Activated naive CD4-positive, alpha-beta T cell treated with anti-CD3 and anti-CD28 coated beads, Interleukin-2, amount 10 ng/mL, durations not matched to agents 7 days and 5 days (primary cell): ENCODE results near the gene SLC16A2.

Experiments
- CTCF ChIA-PET: fragments of 350-600 bp; sonication (Branson Sonifier 250); formaldehyde crosslinking; loops from one replicate; lab custom pipeline; 2021; ENCODE audit warnings: antibody characterized with exemption; lab: Charles Lee
- DNase-seq: peaks from one replicate; pipeline ENCODE4 v3.0.0-alpha.2; 2020
- H3K27ac Mint-ChIP-seq: one replicate; pipeline ENCODE4 v1.8.0; 2021; ENCODE audit warnings: mild to moderate bottlenecking, moderate library complexity, mixed read lengths
- H3K27me3 Mint-ChIP-seq: one replicate; pipeline ENCODE4 v1.8.0; 2021; ENCODE audit warnings: mild to moderate bottlenecking, mixed read lengths
- H3K36me3 Mint-ChIP-seq: one replicate; pipeline ENCODE4 v1.8.0; 2021; ENCODE audit warnings: mixed read lengths
- H3K4me1 Mint-ChIP-seq: one replicate; pipeline ENCODE4 v1.8.0; 2021; ENCODE audit warnings: mixed read lengths
- H3K4me3 Mint-ChIP-seq: one replicate; pipeline ENCODE4 v1.8.0; 2021; ENCODE audit warnings: mild to moderate bottlenecking, moderate library complexity, mixed read lengths
- H3K9me3 Mint-ChIP-seq: one replicate; pipeline ENCODE4 v1.8.0; 2021; ENCODE audit warnings: mixed read lengths

Gene SLC16A2

GRCh38 chrX:74423289-74423998, 2.2 kb downstream of the SLC16A2 start:
- Mint-ChIP-seq H3K4me3 (no peak overlapping the region), H3K27ac (no peak overlapping the region), H3K36me3 (no peaks in the 10 kb centered on the region), H3K4me1 (peaks cover 9% of the 10 kb centered on the region), H3K27me3 (peaks cover 63% of the 10 kb centered on the region), H3K9me3 (no peaks in the 10 kb centered on the region)
- CTCF ChIA-PET: no interaction called here
- DNase-seq: no peak

GRCh38 chrX:74426071-74426470, 4.8 kb downstream of the SLC16A2 start:
- Mint-ChIP-seq H3K36me3 (no peaks in the 10 kb centered on the region), H3K27ac (no peak overlapping the region), H3K4me3 (no peak overlapping the region), H3K27me3 (peaks cover 40% of the 10 kb centered on the region), H3K9me3 (no peaks in the 10 kb centered on the region), H3K4me1 (peaks cover under 1% of the 10 kb centered on the region)
- DNase-seq: no peak
- CTCF ChIA-PET: no interaction called here

DNA sequence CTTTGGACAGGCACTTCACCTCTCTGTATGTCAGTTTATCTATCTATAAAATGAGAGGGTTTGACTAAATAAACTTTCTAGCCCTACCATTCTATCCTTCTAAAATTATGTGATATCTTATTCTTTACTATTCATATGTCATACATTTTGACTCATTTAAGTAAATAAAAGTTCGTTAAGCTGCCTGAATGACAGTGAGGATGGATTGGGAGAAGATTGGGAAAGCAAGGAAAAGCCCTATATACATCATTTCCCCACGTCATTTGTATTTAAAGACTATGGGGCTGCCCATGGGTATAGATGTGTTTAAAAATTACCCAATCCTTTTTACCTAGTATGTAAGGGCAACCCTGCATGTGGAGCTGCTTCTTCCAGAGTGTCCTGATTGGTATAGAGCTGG, 5.3 kb downstream of the SLC16A2 start:
- H3K27me3 Mint-ChIP-seq: peaks cover 35% of the 10 kb centered on the region
- H3K4me3 Mint-ChIP-seq: no peak overlapping the region
- H3K4me1 Mint-ChIP-seq: no peaks in the 10 kb centered on the region
- no peak overlapping the region for H3K27ac Mint-ChIP-seq
- no peaks in the 10 kb centered on the region for H3K36me3 Mint-ChIP-seq
- H3K9me3 Mint-ChIP-seq: no peaks in the 10 kb centered on the region
- no peak for DNase-seq
- CTCF ChIA-PET: no interaction called here

GRCh38 chrX:74431797-74432196, 10.5 kb downstream of the SLC16A2 start:
- Mint-ChIP-seq H3K36me3 (no peaks in the 10 kb centered on the region), H3K27me3 (no peaks in the 10 kb centered on the region), H3K9me3 (no peaks in the 10 kb centered on the region), H3K27ac (no peak overlapping the region), H3K4me1 (no peaks in the 10 kb centered on the region), H3K4me3 (no peak overlapping the region)
- CTCF ChIA-PET: no interaction called here
- no peak for DNase-seq

DNA sequence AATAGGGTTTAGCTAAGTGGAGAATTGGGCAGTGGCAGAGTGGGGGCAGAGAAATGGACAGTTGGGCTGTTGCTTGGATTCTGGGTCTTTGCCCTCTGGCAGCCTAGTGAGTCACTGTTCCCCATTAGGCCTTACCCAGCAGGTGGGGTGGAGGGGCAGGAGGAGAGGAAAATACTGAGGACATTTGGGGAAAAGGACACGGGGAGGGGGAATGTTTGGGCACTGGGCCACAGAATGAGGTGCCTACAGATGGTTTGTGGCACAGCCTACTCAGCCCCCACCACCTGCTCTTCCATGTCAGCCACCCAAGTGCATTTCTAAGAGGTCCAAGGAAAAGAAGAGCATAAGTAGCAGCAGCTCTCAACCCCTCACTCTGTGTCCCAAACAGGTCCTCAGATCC, 13.0 kb downstream of the SLC16A2 start:
- DNase-seq: no peak
- Mint-ChIP-seq H3K9me3 (no peaks in the 10 kb centered on the region), H3K27me3 (no peaks in the 10 kb centered on the region), H3K4me3 (no peak overlapping the region), H3K36me3 (no peaks in the 10 kb centered on the region), H3K4me1 (no peaks in the 10 kb centered on the region), H3K27ac (no peak overlapping the region)
- CTCF ChIA-PET: no interaction called here

DNA sequence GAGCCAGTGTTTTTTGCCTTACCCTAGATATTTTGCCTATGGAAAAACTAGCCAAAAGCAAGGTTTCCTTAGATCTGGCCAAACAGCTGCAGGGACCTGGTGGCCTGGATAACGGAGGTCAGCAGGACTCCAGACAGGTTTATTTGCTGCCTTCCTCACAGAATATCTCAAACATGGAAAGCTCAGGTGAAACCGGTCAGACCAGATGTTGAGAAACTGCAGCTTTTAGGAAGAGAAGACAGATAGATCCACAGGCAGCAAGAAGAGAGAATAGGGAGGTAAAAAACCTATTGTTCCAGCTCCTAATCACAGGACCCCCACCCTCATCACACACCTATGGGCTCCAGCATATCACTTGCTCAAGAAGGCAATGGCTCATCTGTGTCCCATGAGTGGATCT, 16.2 kb downstream of the SLC16A2 start:
- no peaks in the 10 kb centered on the region for H3K36me3 Mint-ChIP-seq
- no peaks in the 10 kb centered on the region for H3K27me3 Mint-ChIP-seq
- H3K4me1 Mint-ChIP-seq: no peaks in the 10 kb centered on the region
- H3K27ac Mint-ChIP-seq: no peak overlapping the region
- no peaks in the 10 kb centered on the region for H3K9me3 Mint-ChIP-seq
- no peak overlapping the region for H3K4me3 Mint-ChIP-seq
- CTCF ChIA-PET: no interaction called here
- no peak for DNase-seq

GRCh38 chrX:74438764-74439163, 17.5 kb downstream of the SLC16A2 start:
- H3K4me1 Mint-ChIP-seq: no peaks in the 10 kb centered on the region
- H3K27me3 Mint-ChIP-seq: no peaks in the 10 kb centered on the region

DNA sequence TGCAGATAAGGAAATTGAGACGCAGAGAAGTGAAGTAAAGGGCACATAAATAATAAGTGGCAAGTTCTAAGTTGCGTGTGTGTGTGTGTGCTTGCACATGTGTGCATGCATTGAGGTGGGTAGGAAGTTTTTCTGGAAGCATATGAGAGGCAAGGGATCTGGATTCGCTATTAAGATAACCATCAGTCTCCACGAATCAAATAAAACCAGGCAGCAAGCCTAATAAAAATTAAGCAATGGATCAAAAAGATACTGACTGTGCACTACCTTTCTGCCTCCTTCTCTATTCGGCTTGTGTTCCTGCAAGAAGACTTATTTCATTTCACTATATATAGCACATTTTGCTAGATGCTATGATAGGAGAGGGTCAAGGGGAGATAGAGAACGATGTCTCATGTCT, 23.8 kb downstream of the SLC16A2 start:
- H3K36me3 Mint-ChIP-seq: no peaks in the 10 kb centered on the region
- H3K9me3 Mint-ChIP-seq: no peaks in the 10 kb centered on the region
- CTCF ChIA-PET: no interaction called here
- H3K4me3 Mint-ChIP-seq: no peak overlapping the region
- no peaks in the 10 kb centered on the region for H3K4me1 Mint-ChIP-seq
- H3K27ac Mint-ChIP-seq: no peak overlapping the region
- DNase-seq: no peak
- H3K27me3 Mint-ChIP-seq: no peaks in the 10 kb centered on the region

More at GRCh38 chrX:74438764-74439163, 17.5 kb downstream of the SLC16A2 start:
- Mint-ChIP-seq H3K9me3 (no peaks in the 10 kb centered on the region), H3K4me3 (no peak overlapping the region), H3K27ac (no peak overlapping the region), H3K36me3 (no peaks in the 10 kb centered on the region)
- DNase-seq: no peak
- CTCF ChIA-PET: no interaction called here

GRCh38 chrX:74446876-74447275, 25.6 kb downstream of the SLC16A2 start:
- no peaks in the 10 kb centered on the region for H3K27me3 Mint-ChIP-seq
- no peak overlapping the region for H3K27ac Mint-ChIP-seq
- no peaks in the 10 kb centered on the region for H3K4me1 Mint-ChIP-seq
- no peak overlapping the region for H3K4me3 Mint-ChIP-seq
- DNase-seq: no peak
- CTCF ChIA-PET: no interaction called here
- no peaks in the 10 kb centered on the region for H3K9me3 Mint-ChIP-seq
- no peaks in the 10 kb centered on the region for H3K36me3 Mint-ChIP-seq

GRCh38 chrX:74448669-74449068, 27.4 kb downstream of the SLC16A2 start:
- Mint-ChIP-seq H3K4me3 (no peak overlapping the region), H3K9me3 (no peaks in the 10 kb centered on the region), H3K27me3 (no peaks in the 10 kb centered on the region), H3K27ac (no peak overlapping the region), H3K4me1 (no peaks in the 10 kb centered on the region), H3K36me3 (no peaks in the 10 kb centered on the region)
- CTCF ChIA-PET: no interaction called here
- DNase-seq: no peak

GRCh38 chrX:74449322-74449936, 28.1 kb downstream of the SLC16A2 start:
- no peak for DNase-seq

DNA sequence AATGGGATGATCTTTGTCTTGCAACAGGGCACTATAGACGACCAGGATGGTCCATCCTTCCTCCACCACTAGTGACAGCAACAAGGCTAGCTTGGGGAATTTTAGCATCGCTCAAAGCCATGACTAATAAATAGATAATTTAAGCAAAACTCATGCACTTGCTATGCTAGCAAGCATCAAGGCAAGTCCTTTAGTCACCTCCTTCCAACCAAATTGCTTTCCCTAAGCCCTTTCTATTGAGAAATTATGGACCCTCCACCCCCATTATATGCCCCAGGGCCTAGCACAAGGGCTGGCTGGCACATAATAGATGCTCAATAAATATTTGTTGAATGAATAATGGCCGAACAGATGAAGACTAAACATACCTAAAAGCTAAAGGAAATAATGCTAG, 28.6 kb downstream of the SLC16A2 start:
- Mint-ChIP-seq H3K4me3 (no peak overlapping the region), H3K36me3 (no peaks in the 10 kb centered on the region), H3K27me3 (no peaks in the 10 kb centered on the region), H3K27ac (no peak overlapping the region), H3K4me1 (no peaks in the 10 kb centered on the region), H3K9me3 (no peaks in the 10 kb centered on the region)
- DNase-seq: no peak
- CTCF ChIA-PET: no interaction called here

More at GRCh38 chrX:74449322-74449936, 28.1 kb downstream of the SLC16A2 start:
- H3K9me3 Mint-ChIP-seq: no peaks in the 10 kb centered on the region
- no peaks in the 10 kb centered on the region for H3K27me3 Mint-ChIP-seq
- no peaks in the 10 kb centered on the region for H3K4me1 Mint-ChIP-seq
- CTCF ChIA-PET: no interaction called here
- no peak overlapping the region for H3K4me3 Mint-ChIP-seq
- H3K27ac Mint-ChIP-seq: no peak overlapping the region
- no peaks in the 10 kb centered on the region for H3K36me3 Mint-ChIP-seq

GRCh38 chrX:74450803-74451449, 29.6 kb downstream of the SLC16A2 start:
- CTCF ChIA-PET: no interaction called here
- H3K4me1 Mint-ChIP-seq: no peaks in the 10 kb centered on the region
- no peak overlapping the region for H3K27ac Mint-ChIP-seq
- H3K36me3 Mint-ChIP-seq: no peaks in the 10 kb centered on the region
- no peak overlapping the region for H3K4me3 Mint-ChIP-seq
- no peaks in the 10 kb centered on the region for H3K9me3 Mint-ChIP-seq
- no peaks in the 10 kb centered on the region for H3K27me3 Mint-ChIP-seq
- no peak for DNase-seq

GRCh38 chrX:74451450-74452198, 30.3 kb downstream of the SLC16A2 start:
- no peaks in the 10 kb centered on the region for H3K36me3 Mint-ChIP-seq
- DNase-seq: no peak
- CTCF ChIA-PET: no interaction called here
- no peak overlapping the region for H3K4me3 Mint-ChIP-seq
- no peaks in the 10 kb centered on the region for H3K27me3 Mint-ChIP-seq
- H3K27ac Mint-ChIP-seq: no peak overlapping the region
- H3K9me3 Mint-ChIP-seq: no peaks in the 10 kb centered on the region
- H3K4me1 Mint-ChIP-seq: no peaks in the 10 kb centered on the region

DNA sequence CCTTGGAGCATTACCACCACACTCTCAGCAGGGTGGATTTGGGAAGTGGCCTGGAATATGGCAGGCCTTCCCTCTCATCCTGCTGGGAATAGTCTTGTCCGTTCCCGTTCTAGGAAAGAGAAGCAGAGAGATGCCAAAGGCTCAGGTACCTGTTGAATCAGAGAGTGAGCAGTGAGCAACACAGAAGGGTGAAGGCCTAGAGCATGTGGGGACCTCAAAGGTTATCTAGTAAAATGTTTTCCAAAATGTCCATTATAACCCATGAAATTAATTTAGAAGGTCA, 30.8 kb downstream of the SLC16A2 start:
- Mint-ChIP-seq H3K27ac (no peak overlapping the region), H3K9me3 (no peaks in the 10 kb centered on the region), H3K27me3 (no peaks in the 10 kb centered on the region), H3K4me3 (no peak overlapping the region), H3K4me1 (no peaks in the 10 kb centered on the region), H3K36me3 (no peaks in the 10 kb centered on the region)
- CTCF ChIA-PET: no interaction called here
- no peak for DNase-seq
